HG03342 (cell line): ENCODE results near the gene HSD3B1.
"Not testable (repeated sequence)": the region's sequence is repeated elsewhere in the genome, so short reads cannot be mapped to it uniquely, and the experiment has no call there.

ENCODE experiments used
- ATAC-seq: cut with Tn5 transposase; IDR thresholded peaks from one replicate; pipeline ENCODE4 v1.9.1; 2021; ENCODE audit warnings: mild to moderate bottlenecking, moderate library complexity; ENCODE audit not compliant: unreplicated experiment

The HSD3B1 gene

DNA sequence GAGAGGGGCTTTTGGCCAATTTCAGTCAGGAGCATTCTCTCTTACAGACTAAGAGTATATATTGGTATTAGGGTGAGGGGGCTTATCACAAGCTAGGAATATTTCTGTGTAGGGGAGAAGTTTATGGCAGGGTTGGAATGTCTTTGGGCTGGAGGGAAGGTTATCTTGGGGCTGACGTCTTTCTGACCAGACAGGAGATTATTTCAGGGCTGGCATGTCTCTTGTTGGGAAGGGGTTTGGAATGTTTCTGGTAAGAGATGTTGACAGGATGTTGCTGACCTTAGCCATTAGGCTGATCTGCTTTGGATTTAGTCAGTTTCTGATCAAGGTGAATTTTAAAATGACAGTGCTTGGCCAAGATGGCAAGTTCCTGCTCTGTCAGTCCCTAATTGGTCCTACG, 17.8 kb upstream of the HSD3B1 start:
- ATAC-seq: no peak

- ATAC-seq: no peak
Observed at GRCh38 chr1:119490925-119491324, 16.1 kb upstream of the HSD3B1 start.

DNA sequence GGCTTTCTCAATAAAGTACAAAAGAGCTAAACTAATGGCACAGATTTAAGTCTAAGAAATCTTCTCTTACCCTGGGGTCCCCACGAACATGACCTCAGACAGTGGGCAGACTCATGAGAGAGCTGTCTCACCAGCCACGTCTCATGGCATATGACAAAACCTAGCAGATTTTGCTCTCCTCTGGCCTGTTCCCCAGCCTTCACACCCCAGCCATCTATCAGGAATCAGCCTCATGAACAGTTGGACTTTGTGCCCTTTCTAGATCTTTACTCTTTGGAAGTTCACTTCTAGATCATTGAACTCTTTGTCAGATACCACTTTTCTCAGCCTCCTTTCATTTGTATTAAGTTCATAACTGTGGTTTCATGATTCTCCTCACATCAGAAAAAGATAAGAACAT, 14.2 kb upstream of the HSD3B1 start:
- no peak for ATAC-seq

- no peak for ATAC-seq
Observed at GRCh38 chr1:119504831-119505230, 2.2 kb upstream of the HSD3B1 start.

DNA sequence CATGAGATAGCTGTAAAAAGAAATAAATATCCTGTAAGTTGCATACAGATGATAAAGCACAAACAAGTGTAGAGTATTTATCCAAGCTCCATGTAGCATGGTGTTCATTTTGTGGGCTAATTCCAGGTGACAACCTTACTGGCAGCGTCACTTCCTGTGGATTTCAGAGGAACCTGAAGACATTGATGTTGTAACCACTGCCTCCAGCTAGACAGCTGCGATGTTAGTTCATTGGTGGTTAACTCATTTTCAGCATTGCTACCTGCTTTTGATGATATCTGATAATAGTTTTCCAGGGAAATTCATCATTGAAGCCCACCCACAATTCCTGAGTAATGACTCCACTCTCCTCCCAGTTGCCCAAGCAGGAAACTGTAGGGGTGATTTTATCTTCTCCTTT, 3.0 kb downstream of the HSD3B1 start:
- no peak for ATAC-seq

DNA sequence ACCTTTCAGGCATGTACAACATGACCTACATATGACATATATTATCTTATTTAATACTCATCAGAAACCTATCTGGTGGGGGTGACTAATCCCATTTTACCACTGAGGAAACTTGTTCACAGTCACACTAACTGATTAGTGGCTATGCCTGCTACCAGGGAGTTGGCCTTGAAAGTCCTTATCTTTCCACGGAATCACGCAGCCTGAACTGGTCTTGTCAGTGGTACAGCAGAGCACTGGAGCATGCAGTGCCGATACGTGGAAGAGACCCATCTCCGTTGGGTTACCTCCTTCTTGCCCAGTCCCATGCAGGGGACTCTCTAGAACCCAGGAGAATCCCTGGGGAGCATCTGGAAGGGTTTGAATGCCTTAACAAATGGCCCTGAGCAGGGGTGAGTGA, 8.2 kb downstream of the HSD3B1 start:
- no peak for ATAC-seq

DNA sequence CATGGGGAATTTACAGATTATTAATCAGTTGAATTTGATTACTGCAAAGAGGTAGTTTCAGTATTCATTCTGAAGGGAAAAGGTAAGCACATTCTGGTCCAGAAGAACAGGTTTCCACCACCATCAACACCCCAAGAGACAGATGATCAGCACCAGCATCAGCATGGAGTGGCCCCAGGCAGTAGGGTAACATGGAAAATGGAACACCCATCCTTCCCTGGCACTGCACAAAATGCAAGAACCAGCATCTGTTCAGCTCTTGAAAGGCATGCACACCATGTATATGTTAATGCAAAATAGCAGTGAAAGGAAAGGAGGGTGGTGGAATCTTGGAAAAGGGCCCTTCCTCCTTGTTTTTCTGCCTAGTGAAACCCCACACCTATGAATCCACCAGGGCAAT, 9.2 kb downstream of the HSD3B1 start:
- no peak for ATAC-seq

DNA sequence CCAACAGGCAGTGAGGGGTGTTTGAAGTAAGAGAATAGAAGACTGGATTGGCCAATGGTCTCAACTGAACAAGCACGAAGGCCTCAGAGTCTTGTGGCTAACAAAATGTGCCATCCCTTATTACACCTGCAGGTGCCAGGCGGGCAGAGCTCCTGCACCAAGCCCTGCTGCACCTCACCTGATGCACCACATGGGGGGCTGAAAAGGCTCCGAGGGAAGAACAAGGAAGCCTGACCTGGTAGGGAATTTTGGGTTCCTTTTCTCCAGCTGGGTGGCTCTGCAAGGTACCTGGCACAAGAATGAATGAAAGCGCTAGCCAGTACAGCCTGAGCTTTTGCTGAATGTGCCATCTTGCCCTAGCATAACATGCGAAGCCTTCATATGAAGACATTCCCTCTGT, 9.7 kb downstream of the HSD3B1 start:
- ATAC-seq: no peak

GRCh38 chr1:119517667-119518066, 10.7 kb downstream of the HSD3B1 start:
- ATAC-seq: not testable (repeated sequence)

DNA sequence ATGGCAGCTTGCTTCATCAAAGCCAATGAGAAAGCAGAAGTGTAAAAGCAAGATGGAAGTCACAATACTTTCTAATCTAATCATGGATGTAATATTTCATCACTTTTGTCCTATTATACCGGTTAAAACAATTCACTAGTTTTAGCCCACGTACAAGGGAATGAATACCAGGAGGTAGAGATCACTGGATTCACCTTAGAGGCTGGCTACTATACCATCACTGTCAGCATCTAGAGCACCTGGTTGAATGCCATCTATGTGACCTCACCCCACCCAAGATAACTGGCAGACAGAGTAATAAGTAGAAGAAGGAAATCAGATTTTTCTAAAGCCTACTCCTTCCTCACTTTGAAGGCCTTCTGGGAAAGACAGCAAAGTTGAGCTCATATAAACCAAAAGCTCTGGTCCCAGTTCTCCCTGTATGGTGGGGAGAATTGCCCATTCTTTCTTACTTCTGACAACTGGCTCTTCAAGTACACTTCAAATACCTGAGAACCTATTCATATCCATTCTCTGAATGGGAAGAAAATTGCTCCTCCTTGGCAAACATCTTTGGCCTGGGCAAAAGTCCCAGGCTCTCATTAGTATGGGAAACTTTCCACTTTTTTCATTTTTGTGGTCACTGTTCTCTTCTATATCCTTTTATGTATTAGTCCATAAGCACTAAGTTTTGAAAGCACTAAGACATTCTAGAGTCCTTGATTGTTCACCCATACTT, 24.8 kb downstream of the HSD3B1 start:
- no peak for ATAC-seq

DNA sequence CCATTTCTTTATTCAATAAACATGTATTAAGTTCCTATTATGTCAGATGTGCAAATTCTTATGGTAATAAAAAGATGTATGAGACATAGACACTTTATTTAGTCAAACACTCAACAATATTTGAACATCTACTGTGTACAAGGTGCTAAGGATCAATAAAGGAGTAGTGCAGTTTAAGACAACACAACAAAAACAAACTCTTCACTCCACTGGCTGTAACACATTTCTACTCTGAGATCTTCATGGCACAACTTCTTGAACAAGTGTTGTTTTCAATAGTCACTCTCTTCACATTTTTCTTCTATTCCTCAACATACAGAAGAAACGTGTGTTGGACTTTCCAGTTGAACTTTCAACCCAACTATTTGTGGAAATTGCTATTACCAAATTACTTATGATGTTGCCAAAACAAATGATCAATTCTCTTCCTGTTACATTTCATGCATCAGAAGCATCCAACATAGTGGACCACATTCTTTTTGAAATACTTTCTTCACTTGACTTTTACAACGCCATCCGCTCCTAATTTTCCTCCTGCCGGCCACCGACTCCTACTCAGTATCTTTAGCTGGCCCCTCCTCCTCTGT, 25.4 kb downstream of the HSD3B1 start:
- ATAC-seq: no peak

- ATAC-seq: no peak
Observed at GRCh38 chr1:119535381-119535780, 28.4 kb downstream of the HSD3B1 start.

GRCh38 chr1:119537966-119538365, 31.0 kb downstream of the HSD3B1 start:
- ATAC-seq: no peak

DNA sequence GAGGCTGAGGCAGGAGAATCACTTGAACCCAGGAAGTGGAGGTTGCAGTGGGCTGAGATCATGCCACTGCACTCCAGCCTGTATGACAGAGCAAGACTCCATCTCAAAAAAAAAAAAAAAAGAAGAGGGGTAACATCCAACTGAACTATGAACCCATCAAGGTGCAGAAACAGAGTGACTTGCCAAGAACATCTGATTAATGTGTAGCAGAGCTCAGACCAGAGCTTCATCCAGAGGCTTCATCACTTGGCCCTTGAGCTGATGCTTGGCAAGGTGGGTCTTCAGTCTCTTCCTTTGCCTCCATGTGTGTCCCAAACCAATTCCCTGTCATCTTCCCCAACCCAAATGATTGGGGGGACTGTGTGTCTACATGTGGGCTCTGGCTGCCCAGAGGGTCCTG, 32.6 kb downstream of the HSD3B1 start:
- ATAC-seq: no peak

DNA sequence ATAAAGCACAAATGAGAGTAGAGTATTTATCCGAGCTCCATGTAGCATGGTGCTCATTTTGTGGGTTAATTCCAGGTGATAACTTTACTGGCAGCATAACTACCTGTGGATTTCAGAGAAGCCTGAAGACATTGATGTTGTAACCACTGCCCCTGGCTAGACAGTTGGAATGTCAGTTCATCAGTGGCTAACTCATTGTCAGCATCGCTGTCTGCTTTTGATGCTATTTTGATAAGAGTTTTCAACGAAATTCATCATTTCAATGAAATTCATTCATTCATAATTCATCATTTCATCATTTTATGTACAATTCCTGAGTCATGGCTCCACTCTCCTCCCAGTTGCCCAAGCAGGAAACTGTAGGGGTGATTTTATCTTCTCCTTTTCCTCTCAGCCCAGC, 34.4 kb downstream of the HSD3B1 start:
- ATAC-seq: no peak

DNA sequence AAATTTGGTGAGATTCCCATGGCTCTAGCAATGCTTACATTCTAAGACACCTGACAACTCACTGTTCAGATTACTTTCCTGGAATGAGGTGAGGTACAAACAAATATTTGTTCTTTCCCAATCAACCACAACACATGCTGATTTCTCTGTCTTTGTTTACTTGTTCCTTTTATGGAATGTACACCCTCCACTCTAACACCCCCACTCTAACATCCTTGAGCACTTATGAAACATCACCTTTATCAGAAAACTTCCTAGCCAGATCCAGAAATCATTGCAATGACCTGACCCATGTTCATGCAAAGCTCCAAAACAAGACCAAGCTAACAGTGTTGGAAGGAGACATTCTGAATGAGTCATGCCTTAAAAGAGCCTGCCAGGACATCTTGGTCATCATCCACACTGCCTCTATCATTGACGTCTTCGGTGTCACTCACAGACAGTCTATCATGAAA, 35.5 kb downstream of the HSD3B1 start:
- no peak for ATAC-seq

DNA sequence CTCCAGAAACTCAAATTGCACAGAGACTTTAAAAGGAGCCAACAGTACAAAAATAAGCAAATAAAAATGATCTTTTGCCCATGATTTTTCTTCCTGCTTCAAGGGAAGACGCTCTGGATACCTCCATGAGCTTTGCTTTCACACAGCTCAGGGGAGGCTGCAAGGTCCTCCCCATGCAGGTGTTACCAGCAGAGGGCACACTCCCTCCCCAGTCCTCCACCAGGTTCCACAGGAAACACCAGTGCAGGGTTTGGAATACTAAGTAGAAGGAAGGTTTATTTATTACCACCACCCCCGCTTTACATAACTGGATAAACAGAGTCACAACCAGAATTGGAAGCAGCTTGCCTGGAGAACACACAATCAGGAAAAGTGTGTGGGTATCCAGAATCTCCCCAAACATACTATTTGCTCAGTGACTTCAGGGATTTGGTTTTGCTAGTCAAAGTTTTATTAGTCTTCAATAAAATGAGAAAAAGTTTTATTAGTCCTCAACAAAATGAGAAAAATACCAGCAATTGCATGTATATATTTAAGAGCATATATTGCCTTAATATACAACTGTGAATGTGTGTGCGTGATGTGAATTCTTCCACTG, 37.3 kb downstream of the HSD3B1 start:
- no peak for ATAC-seq

GRCh38 chr1:119546641-119547040, 39.6 kb downstream of the HSD3B1 start:
- ATAC-seq: no peak

GRCh38 chr1:119547306-119547705, 40.3 kb downstream of the HSD3B1 start:
- ATAC-seq: no peak

DNA sequence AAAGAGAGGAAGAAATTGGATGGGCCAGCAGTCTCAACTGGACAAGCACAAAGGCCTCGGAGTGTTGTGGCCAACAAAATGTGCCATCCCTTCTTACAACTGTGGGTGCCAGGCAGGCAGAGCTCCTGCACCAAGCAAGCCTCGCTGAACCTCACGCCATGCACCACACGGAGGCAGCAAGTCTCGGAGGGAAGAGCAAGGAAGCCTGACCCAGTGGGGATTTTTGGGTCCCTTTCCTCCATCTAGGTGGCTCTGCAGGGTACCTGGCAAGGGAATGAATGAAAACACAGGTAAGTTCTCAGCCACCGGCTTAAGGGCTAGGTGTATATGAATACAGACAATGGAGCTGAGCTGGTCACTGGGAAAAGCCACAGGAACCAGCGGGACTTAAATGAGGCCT, 40.8 kb downstream of the HSD3B1 start:
- no peak for ATAC-seq

GRCh38 chr1:119549719-119550132, 42.7 kb downstream of the HSD3B1 start:
- peak; percentile 70 for ATAC-seq

DNA sequence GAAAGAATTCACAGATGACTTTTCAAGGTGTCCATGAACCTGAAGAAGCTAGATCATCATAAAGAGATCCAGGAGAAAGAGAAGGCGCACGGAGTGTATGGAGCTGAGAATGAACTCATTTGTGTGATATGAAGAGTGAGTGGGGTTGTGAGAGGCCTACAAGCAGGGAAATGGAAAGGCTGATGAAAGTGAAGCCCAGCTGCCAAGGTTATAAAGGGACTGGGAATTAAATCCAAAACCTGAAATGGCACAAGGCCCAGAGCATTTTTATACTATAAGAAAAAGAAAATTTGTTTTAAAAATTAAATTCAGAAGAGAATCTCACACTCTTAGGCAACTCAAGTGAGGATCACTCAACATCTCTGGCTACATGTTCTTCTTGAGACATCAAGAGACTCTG, 43.4 kb downstream of the HSD3B1 start:
- no peak for ATAC-seq
